Body of pancreas (tissue), 4 donors: ENCODE data around the gene GRIK4. TPM values are rescaled to one million over a fixed set of nuclear protein-coding genes. Genes with fewer than 3 reads are reported as not detected.

ENCODE experiments used
- ATAC-seq: fragments of 150-250 bp; one replicate; pipeline ENCODE4 v1.9.1; 2016
- DNase-seq, 4 donors: peaks; one replicate each; pipeline ENCODE4 v3.0.0-alpha.2; 2019
- H3K27ac ChIP-seq, 4 donors: fragments of 200-600 bp; sonication (generic); 1 replicate in 3 of 4; 2 replicates in 1 of 4; pipeline versions ENCODE4 v1.5.1 to v1.6.1; 2016 to 2019; ENCODE audit warnings: mild to moderate bottlenecking in 1 of 4, mixed read lengths in 1 of 4, moderate library complexity in 1 of 4
- H3K27me3 ChIP-seq, 2 donors: fragments of 200-600 bp; sonication (generic); one replicate each; pipeline ENCODE4 v1.6.0; 2016; ENCODE audit warnings: mild to moderate bottlenecking in 1 of 2
- H3K36me3 ChIP-seq, 2 donors: fragments of 200-600 bp; sonication (generic); replicated peaks in 1 of 2; 2 replicates each; pipeline ENCODE4 v1.5.1; 2016; ENCODE audit warnings: low read depth in 2 of 2; ENCODE audit not compliant: insufficient read depth in 1 of 2
- H3K4me1 ChIP-seq: fragments of 200-600 bp; sonication (generic); one replicate; pipeline ENCODE4 v1.6.0; 2016
- H3K4me3 ChIP-seq, 2 donors: fragments of 200-600 bp; sonication (generic); 1 replicate in 1 of 2; 2 replicates in 1 of 2; pipeline ENCODE4 v1.5.1; 2016 to 2019
- H3K9me3 ChIP-seq, 3 donors: fragments of 200-600 bp; sonication (generic); 1 replicate in 2 of 3; 2 replicates in 1 of 3; pipeline ENCODE4 v1.5.1; 2016
- POLR2A ChIP-seq, 3 donors: fragments of 450-650 bp; IDR thresholded peaks; one replicate each; pipeline ENCODE4 v1.6.1; 2016; ENCODE audit warnings: antibody characterized with exemption in 3 of 3, mild to moderate bottlenecking in 2 of 3
- WGBS, 2 donors: methylation state at CpG; one replicate each; pipeline ENCODE4 v1.1.5; 2017; 5-methylcytosine and 5-hydroxymethylcytosine counted together
- intact Hi-C: fragments of 100-400 bp; cut with DNase I; formaldehyde crosslinking; loops from one replicate; pipeline ENCODE4 v1.15.1; 2023
- total RNA-seq, 2 donors: library from RNA; depleted of rRNA; stranded (reverse); fragments of >200 nt; gene quantifications; one replicate each; pipeline ENCODE4 v1.1.0, GENCODE V29; 2016
- TF ChIP-seq, protein P1 (sequence below), 7 experiments: fragments of 450-650 bp in 4 of 7; fragments of 200-600 bp in 3 of 7; sonication (generic) in 3 of 7; IDR thresholded peaks; one replicate each; pipeline ENCODE4 v1.5.1; 2016 to 2019; ENCODE audit warnings: antibody characterized with exemption in 7 of 7

Gene GRIK4
- total RNA-seq, 2 donors from 2014 or later: not detected

DNA sequence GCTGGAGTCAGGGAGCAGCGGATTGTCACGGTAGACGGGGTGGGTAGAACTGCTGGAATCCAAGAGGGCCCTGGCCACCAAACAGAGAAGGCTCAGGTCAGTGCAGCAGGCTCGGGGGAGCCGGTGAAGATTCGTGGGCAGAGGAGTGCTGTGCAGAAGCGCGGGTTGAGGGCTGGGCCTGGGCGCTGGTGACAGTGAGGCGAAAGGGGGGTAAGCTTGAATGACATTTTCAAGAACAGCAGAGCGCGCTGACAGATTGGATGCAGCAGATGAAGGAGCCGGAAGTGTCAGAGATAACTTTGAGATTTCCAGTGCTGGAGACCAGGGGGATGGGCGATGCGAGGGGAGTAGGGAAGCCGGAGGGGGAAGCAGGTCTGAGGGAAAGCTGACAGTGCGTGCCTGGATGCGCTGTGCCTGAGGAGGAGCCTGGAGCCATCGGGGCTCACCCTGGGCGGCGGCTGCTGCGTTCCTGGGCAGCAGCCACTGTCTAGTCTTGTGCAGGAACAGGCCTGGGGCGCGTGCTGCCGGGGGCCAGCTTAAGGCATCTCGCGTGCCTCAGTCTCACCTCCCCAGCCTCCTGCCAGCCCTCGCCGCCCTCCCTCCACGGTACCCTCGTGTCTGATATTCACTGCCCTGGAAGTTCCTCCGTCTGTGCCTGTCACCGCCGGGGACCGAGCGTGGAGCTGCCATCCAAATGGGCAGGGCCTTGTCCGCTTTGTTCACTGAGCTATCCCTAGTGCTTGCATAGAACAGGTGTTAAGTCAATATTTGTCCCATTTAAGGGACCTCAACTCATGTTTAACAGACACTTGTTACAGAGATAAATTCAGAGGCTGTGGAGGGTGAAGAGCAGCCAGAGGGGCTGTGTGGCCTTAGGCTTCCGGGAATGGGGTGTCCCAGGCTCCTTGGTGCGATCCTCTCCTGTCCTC is 5.2 kb downstream of the GRIK4 start:
- H3K9me3 ChIP-seq: no peaks in the 10 kb centered on the region
- ATAC-seq: no peak
- no peak overlapping the region for H3K27ac ChIP-seq
- H3K27me3 ChIP-seq: peaks cover 0 to 3% of the 10 kb centered on the region in 2 donors
- intact Hi-C loops: loop anchor here (10.0 kb wide), 1 partner anchor 438 kb away; no protein-coding TSS in a partner anchor
- no peak for TF ChIP-seq POLR2A (IDR thresholded peaks at IDR 0.05)
- TF ChIP-seq, protein P1, sequence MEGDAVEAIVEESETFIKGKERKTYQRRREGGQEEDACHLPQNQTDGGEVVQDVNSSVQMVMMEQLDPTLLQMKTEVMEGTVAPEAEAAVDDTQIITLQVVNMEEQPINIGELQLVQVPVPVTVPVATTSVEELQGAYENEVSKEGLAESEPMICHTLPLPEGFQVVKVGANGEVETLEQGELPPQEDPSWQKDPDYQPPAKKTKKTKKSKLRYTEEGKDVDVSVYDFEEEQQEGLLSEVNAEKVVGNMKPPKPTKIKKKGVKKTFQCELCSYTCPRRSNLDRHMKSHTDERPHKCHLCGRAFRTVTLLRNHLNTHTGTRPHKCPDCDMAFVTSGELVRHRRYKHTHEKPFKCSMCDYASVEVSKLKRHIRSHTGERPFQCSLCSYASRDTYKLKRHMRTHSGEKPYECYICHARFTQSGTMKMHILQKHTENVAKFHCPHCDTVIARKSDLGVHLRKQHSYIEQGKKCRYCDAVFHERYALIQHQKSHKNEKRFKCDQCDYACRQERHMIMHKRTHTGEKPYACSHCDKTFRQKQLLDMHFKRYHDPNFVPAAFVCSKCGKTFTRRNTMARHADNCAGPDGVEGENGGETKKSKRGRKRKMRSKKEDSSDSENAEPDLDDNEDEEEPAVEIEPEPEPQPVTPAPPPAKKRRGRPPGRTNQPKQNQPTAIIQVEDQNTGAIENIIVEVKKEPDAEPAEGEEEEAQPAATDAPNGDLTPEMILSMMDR (IDR thresholded peaks at IDR 0.05): no peak
- no peak for DNase-seq
- H3K4me3 ChIP-seq: no peak overlapping the region
- WGBS, 2 donors: 23 to 24% methylated on average over 27 to 39 of the region's 39 CpGs
- H3K4me1 ChIP-seq: no peaks in the 10 kb centered on the region
- H3K36me3 ChIP-seq: no peaks in the 10 kb centered on the region

DNA sequence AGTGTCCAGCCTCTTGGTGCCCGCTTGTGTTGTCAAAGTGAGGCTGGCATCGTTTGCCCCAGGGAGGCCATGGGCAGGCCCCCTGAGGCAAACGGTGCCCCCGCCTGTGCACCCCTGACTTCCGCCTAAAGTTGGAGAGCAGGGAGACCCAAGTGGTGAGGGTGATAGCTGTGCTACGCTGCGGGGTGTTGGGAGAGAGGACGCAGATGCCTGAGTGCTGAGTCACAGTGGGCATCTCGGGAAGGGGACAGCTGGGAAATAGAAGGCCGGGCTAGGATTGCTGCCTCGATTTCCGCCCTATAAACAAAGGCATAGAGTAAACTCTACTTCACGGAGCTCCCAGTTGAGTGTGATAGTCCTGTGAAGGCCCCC is 5.8 kb downstream of the GRIK4 start:
- H3K4me3 ChIP-seq: no peak overlapping the region
- peaks cover 0 to 3% of the 10 kb centered on the region in 2 donors for H3K27me3 ChIP-seq
- H3K4me1 ChIP-seq: no peaks in the 10 kb centered on the region
- no peak overlapping the region for H3K27ac ChIP-seq
- TF ChIP-seq, protein P1 (IDR thresholded peaks at IDR 0.05): no peak
- TF ChIP-seq POLR2A (IDR thresholded peaks at IDR 0.05): no peak
- ATAC-seq: no peak
- intact Hi-C loops: loop anchor here (10.0 kb wide), 1 partner anchor 437 kb away; no protein-coding TSS in a partner anchor
- DNase-seq: no peak
- no peaks in the 10 kb centered on the region for H3K36me3 ChIP-seq
- H3K9me3 ChIP-seq: no peaks in the 10 kb centered on the region
- 28 to 29% methylated on average over 13 of the region's 13 CpGs for WGBS, 2 donors

DNA sequence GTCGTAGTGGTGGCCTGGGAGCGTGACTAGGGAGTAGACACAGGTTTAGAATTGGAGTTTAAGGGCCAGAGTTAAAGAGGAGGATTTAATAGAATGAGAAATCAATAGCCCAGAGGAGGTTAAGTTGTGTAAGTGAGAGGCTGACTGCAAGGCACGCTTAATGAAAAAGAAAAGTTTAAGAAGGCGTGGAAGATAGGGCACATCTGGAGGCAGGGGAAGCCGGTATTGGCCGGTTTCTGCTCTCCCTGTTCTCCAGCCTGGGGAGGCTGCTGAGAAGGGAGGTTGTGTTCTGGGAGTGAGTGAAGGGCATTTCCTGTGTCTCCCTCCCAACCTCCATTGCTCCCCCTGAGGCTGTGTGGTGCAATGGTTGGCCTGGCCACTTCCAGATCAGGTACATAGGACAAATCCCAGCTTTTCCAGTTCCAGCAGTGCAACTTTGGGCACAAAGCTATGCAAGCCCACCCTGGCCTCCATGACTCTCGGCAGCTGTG is 6.3 kb downstream of the GRIK4 start:
- peaks cover 0 to 3% of the 10 kb centered on the region in 2 donors for H3K27me3 ChIP-seq
- DNase-seq: no peak
- no peaks in the 10 kb centered on the region for H3K4me1 ChIP-seq
- no peaks in the 10 kb centered on the region for H3K9me3 ChIP-seq
- intact Hi-C loops: loop anchor here (10.0 kb wide), 1 partner anchor 437 kb away; no protein-coding TSS in a partner anchor
- WGBS, 2 donors: 72 to 76% methylated on average over 7 of the region's 7 CpGs
- TF ChIP-seq POLR2A (IDR thresholded peaks at IDR 0.05): no peak
- TF ChIP-seq, protein P1 (IDR thresholded peaks at IDR 0.05): no peak
- no peak overlapping the region for H3K4me3 ChIP-seq
- no peak for ATAC-seq
- H3K36me3 ChIP-seq: no peaks in the 10 kb centered on the region
- no peak overlapping the region for H3K27ac ChIP-seq

DNA sequence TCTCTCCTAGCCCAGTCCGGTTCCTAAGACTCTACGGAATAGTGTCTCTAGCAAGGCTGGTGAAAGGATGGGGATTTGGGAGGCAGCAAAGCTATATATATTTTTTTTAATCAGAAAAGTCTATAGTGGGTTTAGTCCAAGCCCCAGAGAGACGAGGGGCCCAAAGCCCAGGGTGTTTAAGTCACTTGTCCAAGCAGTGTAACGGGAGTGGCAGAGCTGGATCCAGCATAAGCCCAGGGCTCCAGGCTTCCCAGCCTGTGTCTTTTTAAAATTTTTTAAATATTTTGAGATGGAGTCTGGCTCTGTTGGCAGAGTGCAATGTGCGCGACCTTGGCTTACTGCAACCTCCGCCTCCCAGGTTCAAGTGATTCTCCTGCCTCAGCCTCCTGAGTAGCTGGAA is 6.8 kb downstream of the GRIK4 start:
- DNase-seq (no peak), ATAC-seq (no peak)
- no peak overlapping the region for H3K4me3 ChIP-seq
- TF ChIP-seq, protein P1 (IDR thresholded peaks at IDR 0.05): no peak
- TF ChIP-seq POLR2A (IDR thresholded peaks at IDR 0.05): no peak
- no peaks in the 10 kb centered on the region for H3K36me3 ChIP-seq
- H3K27ac ChIP-seq: no peak overlapping the region
- no peaks in the 10 kb centered on the region for H3K4me1 ChIP-seq
- peaks cover 0 to 3% of the 10 kb centered on the region in 2 donors for H3K27me3 ChIP-seq
- intact Hi-C loops: loop anchor here (10.0 kb wide), 1 partner anchor 436 kb away; no protein-coding TSS in a partner anchor
- WGBS, 2 donors: 84% methylated on average over 7 of the region's 7 CpGs
- H3K9me3 ChIP-seq: no peaks in the 10 kb centered on the region
